SKM-1 (cell line): Measurements from ENCODE around the gene PTGIR.

Experiments
- DNase-seq: peaks from one replicate; lab custom pipeline; 2025; ENCODE audit not compliant: unreplicated experiment; lab: John Stamatoyannopoulos, UW

Gene PTGIR

GRCh38 chr19:46616631-46617322, 8.1 kb downstream of the PTGIR start:
- DNase-seq = no peak

- no peak for DNase-seq
Measured at GRCh38 chr19:46615966-46616365, 8.9 kb downstream of the PTGIR start.

- DNase-seq = no peak
Measured at GRCh38 chr19:46614114-46614722, 10.7 kb downstream of the PTGIR start.

- no peak for DNase-seq
Measured at GRCh38 chr19:46613525-46613924, 11.4 kb downstream of the PTGIR start.

GRCh38 chr19:46611776-46612175, 13.1 kb downstream of the PTGIR start:
- no peak for DNase-seq

- DNase-seq = no peak
Measured at GRCh38 chr19:46610851-46611770, 13.8 kb downstream of the PTGIR start.

- DNase-seq = no peak
Measured at GRCh38 chr19:46610413-46610775, 14.5 kb downstream of the PTGIR start.

- no peak for DNase-seq
Measured at GRCh38 chr19:46609511-46610412, 15.1 kb downstream of the PTGIR start.

- DNase-seq = no peak
Measured at GRCh38 chr19:46608581-46609345, 16.1 kb downstream of the PTGIR start.

GRCh38 chr19:46608178-46608577, 16.7 kb downstream of the PTGIR start:
- no peak for DNase-seq

- peak; percentile 54 for DNase-seq
Measured at GRCh38 chr19:46607448-46607841, 17.4 kb downstream of the PTGIR start.

- DNase-seq = no peak
Measured at GRCh38 chr19:46606681-46607447, 18.0 kb downstream of the PTGIR start.

GRCh38 chr19:46606019-46606418, 18.9 kb downstream of the PTGIR start:
- DNase-seq = no peak

- no peak for DNase-seq
Measured at GRCh38 chr19:46605356-46605821, 19.5 kb downstream of the PTGIR start.

- no peak for DNase-seq
Measured at GRCh38 chr19:46604781-46605355, 20.0 kb downstream of the PTGIR start.

GRCh38 chr19:46603752-46604231, 21.1 kb downstream of the PTGIR start:
- no peak for DNase-seq

- no peak for DNase-seq
Measured at GRCh38 chr19:46603195-46603637, 21.7 kb downstream of the PTGIR start.

- no peak for DNase-seq
Measured at GRCh38 chr19:46602392-46603194, 22.3 kb downstream of the PTGIR start.
